Effector CD8-positive, alpha-beta T cell (primary cell): ENCODE measurements around the gene CORO6.
"Not testable (repeated sequence)": the region's sequence is repeated elsewhere in the genome, so short reads cannot be mapped to it uniquely, and the experiment has no call there.

ENCODE experiments used
- DNase-seq: peaks from one replicate; lab custom pipeline; 2025; lab: John Stamatoyannopoulos, UW
- total RNA-seq, 4 experiments: gene quantifications; one replicate each; lab custom pipeline; 2026; lab: John Stamatoyannopoulos, UW

CORO6 gene
- total RNA-seq = 4.2 to 37.7 (median 7.2) reads per million in 4 experiments

- peak; percentile 71 for DNase-seq
These were observed at the start of gene CORO6 for GRCh38 chr17:29622337-29623282. CORO6 (minus strand) TSS chr17:29622912; CDS start chr17:29621421, 1,491 bp downstream.

GRCh38 chr17:29671661-29672060, 48.9 kb upstream of the CORO6 start:
- DNase-seq = no peak

DNA sequence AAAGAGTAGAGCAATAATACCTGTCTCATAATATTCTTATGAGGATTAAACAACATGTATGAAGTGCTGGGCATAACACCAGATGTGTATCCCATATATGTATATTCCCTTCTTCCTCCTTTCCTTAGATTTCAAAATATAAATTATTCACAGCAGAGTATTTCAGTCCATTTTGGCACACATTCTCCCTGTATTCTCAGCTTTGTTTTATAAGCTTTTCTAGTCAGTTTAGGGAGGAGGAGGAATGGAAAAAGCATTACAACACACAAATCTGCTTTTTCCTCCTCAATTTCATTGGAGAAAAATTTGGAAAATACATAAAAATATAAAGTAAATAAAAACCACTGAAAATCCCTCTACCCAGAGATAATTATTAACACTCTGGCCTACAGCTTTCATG, 46.6 kb upstream of the CORO6 start:
- DNase-seq = no peak

GRCh38 chr17:29667969-29668368, 45.3 kb upstream of the CORO6 start:
- no peak for DNase-seq

GRCh38 chr17:29665481-29665810, 42.7 kb upstream of the CORO6 start:
- DNase-seq = no peak

DNA sequence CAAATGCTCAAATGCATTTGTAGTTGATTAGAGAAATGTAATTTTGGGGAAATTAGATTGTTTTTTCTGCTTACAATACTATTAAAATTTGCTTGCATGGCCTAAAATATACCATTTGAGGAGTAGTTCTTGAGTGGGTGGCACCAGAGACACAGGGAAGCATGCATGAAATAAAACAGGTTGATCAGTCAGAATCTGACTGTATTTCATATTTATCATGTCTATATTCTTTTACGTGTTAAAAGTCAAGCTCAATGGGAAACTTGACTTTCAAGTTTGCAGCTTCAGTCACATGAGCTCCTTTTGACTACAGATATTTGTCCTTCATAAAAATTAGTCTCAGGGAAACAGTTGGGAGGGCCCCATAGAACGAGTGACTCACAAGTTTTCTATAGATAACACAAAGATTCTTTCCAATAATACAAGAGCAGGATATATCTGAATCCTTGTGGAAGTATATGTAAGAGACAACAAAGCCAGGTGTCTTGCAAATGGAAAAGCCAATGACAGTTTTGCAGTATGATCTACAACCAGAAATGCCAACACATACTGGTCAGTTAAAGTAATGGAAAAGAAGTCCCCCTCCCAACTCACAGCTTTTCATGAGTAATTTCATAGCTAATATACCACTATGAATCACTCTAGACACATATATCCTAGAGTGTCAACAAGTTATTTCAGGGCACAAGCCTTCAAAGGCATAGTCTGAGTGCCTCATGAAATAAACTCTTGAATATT, 42.2 kb upstream of the CORO6 start:
- DNase-seq = no peak

DNA sequence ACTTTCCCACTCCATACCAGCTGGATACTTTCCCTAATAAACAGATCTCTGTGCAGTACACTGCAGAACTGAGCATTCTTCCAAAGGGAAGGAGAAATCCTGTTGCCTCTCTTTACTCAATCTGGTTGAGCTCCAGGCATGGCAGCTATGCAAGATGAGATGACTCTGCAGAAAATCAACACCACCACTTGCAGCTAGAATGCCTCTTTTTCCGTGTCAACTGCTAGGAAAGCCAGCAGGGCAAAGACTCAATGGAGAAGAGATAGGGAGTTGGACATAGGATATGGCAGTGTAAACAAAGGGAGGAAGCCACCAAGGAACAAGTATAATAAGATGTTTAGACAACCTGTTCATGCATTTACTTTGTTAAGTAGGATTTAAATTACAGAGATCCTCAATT, 40.4 kb upstream of the CORO6 start:
- no peak for DNase-seq

DNA sequence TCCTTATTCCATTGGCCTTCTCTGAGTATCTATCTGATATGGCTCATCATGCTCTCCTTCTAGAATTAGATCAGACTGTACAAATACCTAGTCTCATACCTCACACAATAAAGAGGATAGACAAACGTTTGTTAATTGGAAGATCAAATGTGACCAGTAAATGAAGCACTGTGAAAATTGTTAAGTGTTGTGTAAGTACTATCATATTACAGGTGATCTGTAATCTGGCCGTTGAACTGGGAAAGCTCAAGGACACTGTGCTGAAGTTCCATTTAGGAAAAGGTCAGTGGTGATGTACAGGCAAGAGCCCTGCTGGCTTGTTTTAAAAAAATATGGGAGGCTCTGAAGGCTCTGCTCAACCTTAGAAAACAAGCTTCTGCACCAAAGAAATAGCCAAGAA, 38.5 kb upstream of the CORO6 start:
- no peak for DNase-seq

DNA sequence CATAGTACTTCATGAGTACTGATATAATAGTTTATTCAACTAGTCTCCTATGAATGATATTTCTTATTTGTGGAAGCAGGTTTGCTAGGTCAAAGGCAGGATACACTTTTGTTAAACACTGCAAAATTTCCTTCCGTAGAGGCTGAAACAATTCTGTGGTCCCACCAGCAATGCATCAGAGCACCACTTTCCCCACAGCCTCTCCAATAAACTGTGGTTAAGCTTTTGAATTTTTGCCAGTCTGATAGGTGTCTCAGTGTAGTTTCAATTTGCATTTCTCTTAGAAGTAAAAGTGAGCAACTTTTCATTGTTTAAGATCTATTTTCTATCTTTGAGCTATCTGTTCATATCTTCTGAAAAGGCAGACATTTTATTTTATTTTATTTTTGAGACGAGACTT, 36.4 kb upstream of the CORO6 start:
- no peak for DNase-seq

GRCh38 chr17:29655323-29655722, 32.6 kb upstream of the CORO6 start:
- no peak for DNase-seq

GRCh38 chr17:29653995-29654714, 31.4 kb upstream of the CORO6 start:
- no peak for DNase-seq

DNA sequence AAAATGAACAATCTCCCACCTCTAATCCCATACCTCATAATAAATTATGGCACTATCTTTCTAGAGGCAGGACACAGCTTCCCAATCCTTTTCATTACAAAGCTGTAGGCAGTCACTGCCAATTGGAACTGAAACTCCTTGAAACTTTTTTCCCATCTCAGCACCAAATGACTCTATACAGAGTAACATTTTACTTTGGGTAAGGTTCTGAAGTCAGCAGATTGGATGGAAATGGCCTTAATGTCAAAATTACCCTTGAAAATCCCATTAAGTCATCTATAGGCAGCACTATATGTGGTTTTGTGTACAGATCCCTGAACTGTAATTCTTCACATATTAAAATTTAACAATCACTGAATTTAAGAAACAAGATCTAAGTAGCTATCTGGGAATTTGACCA, 30.3 kb upstream of the CORO6 start:
- DNase-seq = no peak

DNA sequence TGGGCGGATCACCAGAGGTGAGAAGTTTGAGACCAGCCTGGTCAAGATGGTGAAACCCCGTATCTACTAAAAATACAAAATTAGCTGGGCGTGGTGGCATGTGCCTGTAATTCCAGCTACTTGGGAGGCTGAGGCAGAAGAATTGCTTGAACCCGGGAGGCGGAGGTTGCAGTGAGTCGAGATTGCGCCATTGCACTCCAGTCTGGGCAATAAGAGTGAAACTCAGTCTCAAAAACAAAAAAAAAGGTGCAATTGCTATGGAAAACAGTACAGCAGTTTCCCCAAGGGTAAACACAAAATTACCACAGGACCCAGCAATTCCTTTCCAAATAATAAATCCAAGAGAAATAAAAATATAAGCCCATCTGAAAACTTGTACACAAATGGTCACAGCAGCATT, 29.2 kb upstream of the CORO6 start:
- DNase-seq = not testable (repeated sequence)

- no peak for DNase-seq
These were observed 27.7 kb upstream of the CORO6 start for GRCh38 chr17:29650396-29650795.

DNA sequence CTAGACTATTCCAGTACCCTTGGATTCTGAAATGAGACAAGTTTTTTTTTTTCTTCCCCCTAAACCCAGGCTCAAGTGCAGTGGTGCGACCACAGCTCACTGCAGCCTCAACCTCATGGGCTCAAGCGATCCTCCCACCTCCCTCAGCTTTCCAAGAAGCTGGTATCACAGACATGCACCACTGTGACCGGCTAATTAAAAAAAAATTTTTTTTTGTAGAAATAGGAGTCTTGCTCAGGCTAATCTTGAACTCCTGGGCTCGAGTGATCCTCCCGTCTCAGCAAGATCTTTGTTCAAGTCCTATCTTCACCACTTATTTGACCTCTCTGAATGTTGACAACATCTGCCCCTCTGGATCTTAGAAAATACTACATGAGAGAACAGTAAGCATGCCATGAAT, 26.6 kb upstream of the CORO6 start:
- no peak for DNase-seq

DNA sequence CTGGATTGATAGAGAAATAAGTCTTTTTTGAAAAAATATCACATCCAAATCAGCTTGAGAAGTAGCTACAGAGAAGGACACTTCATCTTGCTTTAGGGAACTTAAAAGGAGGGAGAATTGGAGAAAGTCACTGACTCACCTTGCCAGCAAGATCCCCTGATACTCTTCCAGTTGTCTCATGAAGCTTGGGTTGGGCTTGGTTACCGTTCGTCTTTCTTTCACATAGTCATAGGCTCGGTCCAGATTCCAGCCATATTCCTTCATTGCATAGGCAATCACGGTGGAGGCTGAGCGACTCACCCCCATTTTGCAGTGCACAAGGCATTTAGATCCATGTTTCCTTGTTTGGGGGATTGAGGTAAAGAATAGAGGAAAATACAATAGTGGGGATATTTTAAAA, 25.3 kb upstream of the CORO6 start:
- DNase-seq = no peak

GRCh38 chr17:29645515-29646051, 22.9 kb upstream of the CORO6 start:
- no peak for DNase-seq

DNA sequence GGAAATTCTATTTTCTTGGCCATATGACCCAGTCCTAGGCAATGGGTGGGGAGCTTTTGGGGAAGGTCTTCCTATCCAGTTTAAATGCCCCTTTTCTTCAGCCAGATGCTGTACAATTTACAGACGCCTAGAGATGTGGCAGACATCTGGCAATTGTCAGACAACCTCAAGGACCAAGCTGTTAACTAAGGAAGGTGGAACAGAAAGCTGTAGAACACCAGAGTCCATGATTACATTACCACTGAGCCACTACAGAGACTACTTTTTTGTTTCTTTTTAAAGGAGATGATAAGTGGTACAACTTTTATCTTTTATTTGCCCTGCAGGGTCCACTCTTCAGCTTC, 21.1 kb upstream of the CORO6 start:
- no peak for DNase-seq

- DNase-seq = no peak
These were observed 19.5 kb upstream of the CORO6 start for GRCh38 chr17:29642171-29642611.

- no peak for DNase-seq
These were observed 18.4 kb upstream of the CORO6 start for GRCh38 chr17:29640981-29641642.

DNA sequence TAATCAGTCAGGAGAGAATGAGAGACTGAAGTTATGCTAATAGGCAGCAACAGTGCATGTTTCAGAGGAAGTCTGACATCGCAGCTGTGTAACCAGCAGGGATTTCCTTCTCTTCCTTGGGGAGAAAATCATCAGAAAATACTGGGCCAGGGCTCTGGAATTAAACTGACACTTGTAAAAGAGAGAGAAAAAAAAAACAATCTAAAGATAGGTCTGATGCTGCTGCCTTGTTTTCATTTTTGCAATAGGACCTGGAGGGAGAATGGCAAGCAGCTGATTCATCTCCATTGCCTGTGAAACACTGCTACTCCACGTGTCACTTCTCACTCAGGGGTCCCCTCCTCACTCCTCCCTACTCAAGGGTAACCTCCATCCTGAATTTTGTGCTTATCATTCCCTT, 17.7 kb upstream of the CORO6 start:
- no peak for DNase-seq

GRCh38 chr17:29633886-29634285, 11.2 kb upstream of the CORO6 start:
- DNase-seq = no peak
